Measurements from ENCODE around the gene UBAP1. TPM values are rescaled to one million over a fixed set of nuclear protein-coding genes. Genes with fewer than 3 reads are reported as not detected.
"Not testable (repeated sequence)": the region's sequence is repeated elsewhere in the genome, so short reads cannot be mapped to it uniquely, and the experiment has no call there.

Gene UBAP1
- total RNA-seq = 10 to 100 TPM; 33.7 to 53.1 (median 38.2) TPM
- long read RNA-seq, donor 1, transcript UBAP1-201 (7 exons, 2,735 nt) = major isoform, 43 of 70 reads
- long read RNA-seq, donor 1, partial matches to known transcripts = 8 of 70 reads
- long read RNA-seq, donor 1, other reads (novel, unspliced or antisense) = 16 of 70 reads
- long read RNA-seq, donor 2, transcript UBAP1-201 (7 exons, 2,735 nt) = major isoform, 17 of 21 reads
- long read RNA-seq, donor 2, partial matches to known transcripts = 1 of 21 reads
- long read RNA-seq, donor 2, other reads (novel, unspliced or antisense) = 3 of 21 reads

GRCh38 chr9:34178436-34179212 is at the start of gene UBAP1:
TSS of gene UBAP1 (plus strand) at chr9:34179043. CDS start at chr9:34220915, 41,872 bp downstream.
- peaks cover 7% of the 10 kb centered on the region for H3K4me1 ChIP-seq (ENCODE audit: low read depth)

GRCh38 chr9:34131571-34131970 is 47.3 kb upstream of the UBAP1 start:
- no peak for TF ChIP-seq CTCF (IDR thresholded peaks at IDR 0.05)
- intact Hi-C loops (cut with DNase I, micrococcal nuclease) = no loop called here

More at GRCh38 chr9:34178436-34179212, at the start of gene UBAP1:
- H3K4me3 ChIP-seq = peak within 1 kb of the TSS; percentile 85
- DNase-seq (peak; percentile 97 to 98 (median 97)), ATAC-seq (peak; percentile 99)
- intact Hi-C loops (cut with DNase I, micrococcal nuclease) = no loop called here
- no peaks in the 10 kb centered on the region for H3K9me3 ChIP-seq
- TF ChIP-seq CTCF (IDR thresholded peaks at IDR 0.05) = no peak
- no peaks in the 10 kb centered on the region for H3K36me3 ChIP-seq (ENCODE audit: low read depth)

GRCh38 chr9:34133436-34133949 is 45.4 kb upstream of the UBAP1 start:
- DNase-seq = no peak
- no peak for TF ChIP-seq CTCF (IDR thresholded peaks at IDR 0.05)
- Histone ChIP-seq H3K9me3 (no peaks in the 10 kb centered on the region), H3K4me1 (ENCODE audit: low read depth) (no peaks in the 10 kb centered on the region), H3K36me3 (ENCODE audit: low read depth) (no peaks in the 10 kb centered on the region), H3K4me3 (no peak overlapping the region)
- no peak for ATAC-seq
- intact Hi-C loops (cut with DNase I, micrococcal nuclease) = no loop called here

More at GRCh38 chr9:34131571-34131970, 47.3 kb upstream of the UBAP1 start:
- Histone ChIP-seq H3K36me3 (ENCODE audit: low read depth) (no peaks in the 10 kb centered on the region), H3K9me3 (no peaks in the 10 kb centered on the region), H3K4me1 (ENCODE audit: low read depth) (peaks cover 6% of the 10 kb centered on the region), H3K4me3 (no peak overlapping the region)
- no peak for DNase-seq
- no peak for ATAC-seq

GRCh38 chr9:34134521-34134920 is 44.3 kb upstream of the UBAP1 start:
- H3K4me3 ChIP-seq = no peak overlapping the region
- TF ChIP-seq CTCF (IDR thresholded peaks at IDR 0.05) = no peak
- intact Hi-C loops (cut with DNase I, micrococcal nuclease) = no loop called here
- H3K9me3 ChIP-seq = no peaks in the 10 kb centered on the region
- ATAC-seq (no peak), DNase-seq (no peak)
- no peaks in the 10 kb centered on the region for H3K4me1 ChIP-seq (ENCODE audit: low read depth)
- H3K36me3 ChIP-seq (ENCODE audit: low read depth) = no peaks in the 10 kb centered on the region

GRCh38 chr9:34138644-34139043 is 40.2 kb upstream of the UBAP1 start:
- H3K9me3 ChIP-seq; H3K4me3 ChIP-seq; intact Hi-C loops (cut with DNase I, micrococcal nuclease); H3K36me3 ChIP-seq (ENCODE audit: low read depth); H3K4me1 ChIP-seq (ENCODE audit: low read depth); ATAC-seq; DNase-seq: not testable (repeated sequence)
